SK-N-SH (cell line): ENCODE data around the gene ABCC4.

Experiments
- CHD2 ChIP-seq: fragments of 150-350 bp; IDR thresholded peaks from 2 replicates; pipeline ENCODE4 v1.6.1; 2018; ENCODE audit warnings: low read length; ENCODE audit not compliant: partially characterized antibody
- ELF1 ChIP-seq: IDR thresholded peaks from 2 replicates; pipeline ENCODE4 v1.4.0; 2012
- EZH2phosphoT487 ChIP-seq: fragments of 200-600 bp; sonication (generic); IDR thresholded peaks from 2 replicates; pipeline ENCODE4 v1.6.1; 2017; ENCODE audit warnings: low read depth, mixed run types, mild to moderate bottlenecking, antibody characterized with exemption, moderate library complexity, borderline replicate concordance
- JUND ChIP-seq: IDR thresholded peaks from 2 replicates; pipeline ENCODE4 v1.4.0; 2012
- NRF1 ChIP-seq: IDR thresholded peaks from 2 replicates; pipeline ENCODE4 v1.6.1; 2012; ENCODE audit warnings: low read depth, mild to moderate bottlenecking, low read length
- POLR2AphosphoS5 ChIP-seq: IDR thresholded peaks from 2 replicates; pipeline ENCODE4 v1.6.1; 2012; ENCODE audit warnings: low read depth, low read length
- TEAD4 ChIP-seq: IDR thresholded peaks from 2 replicates; pipeline ENCODE4 v1.4.0; 2012; ENCODE audit warnings: mild to moderate bottlenecking, borderline replicate concordance; ENCODE audit not compliant: insufficient read depth
- YY1 ChIP-seq: IDR thresholded peaks from 2 replicates; pipeline ENCODE4 v1.4.0; 2012; ENCODE audit warnings: low read depth, mild to moderate bottlenecking
- TF ChIP-seq, protein P1 (sequence below): fragments of 200-600 bp; sonication (generic); IDR thresholded peaks from 2 replicates; pipeline ENCODE4 v1.6.1; 2017; ENCODE audit warnings: antibody characterized with exemption, mild to moderate bottlenecking, moderate library complexity

DNA sequence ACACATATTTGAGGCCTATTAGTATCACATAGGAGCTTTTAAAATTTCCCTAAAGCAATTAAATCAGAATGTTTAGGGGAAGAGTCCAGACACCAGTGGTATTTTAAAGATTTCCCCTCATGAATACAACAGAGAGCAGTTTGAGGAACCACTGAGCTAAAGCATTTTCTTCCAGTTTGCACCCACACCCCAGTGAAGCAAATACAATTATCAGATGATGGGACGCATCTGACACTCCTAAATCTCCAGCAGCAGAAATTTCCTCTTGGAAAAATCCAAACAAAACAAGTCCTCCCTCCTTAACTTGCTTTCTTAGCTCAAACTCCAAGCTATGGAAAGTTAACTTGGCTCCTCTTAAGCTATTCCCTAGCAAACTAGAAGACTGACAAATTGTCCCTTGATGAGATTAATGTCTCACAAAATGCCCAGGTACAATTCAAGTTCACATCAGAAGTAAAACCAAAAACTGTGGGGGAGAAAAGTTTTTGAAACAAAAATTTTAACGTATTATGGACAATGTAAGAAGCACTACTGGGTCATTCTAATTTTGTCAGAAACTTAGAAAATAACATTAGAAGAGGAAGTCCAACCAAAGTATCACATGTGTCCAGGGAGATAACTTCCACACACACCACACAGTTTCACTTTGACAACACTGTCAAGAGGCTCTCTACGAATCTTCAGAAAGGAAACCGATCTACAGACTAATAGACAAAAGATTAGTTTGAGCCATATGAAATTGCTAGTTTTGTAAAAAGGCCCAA is 74.1 kb downstream of the ABCC4 start:
- no peak for TF ChIP-seq YY1
- no peak for TF ChIP-seq POLR2AphosphoS5
- TF ChIP-seq, protein P1, sequence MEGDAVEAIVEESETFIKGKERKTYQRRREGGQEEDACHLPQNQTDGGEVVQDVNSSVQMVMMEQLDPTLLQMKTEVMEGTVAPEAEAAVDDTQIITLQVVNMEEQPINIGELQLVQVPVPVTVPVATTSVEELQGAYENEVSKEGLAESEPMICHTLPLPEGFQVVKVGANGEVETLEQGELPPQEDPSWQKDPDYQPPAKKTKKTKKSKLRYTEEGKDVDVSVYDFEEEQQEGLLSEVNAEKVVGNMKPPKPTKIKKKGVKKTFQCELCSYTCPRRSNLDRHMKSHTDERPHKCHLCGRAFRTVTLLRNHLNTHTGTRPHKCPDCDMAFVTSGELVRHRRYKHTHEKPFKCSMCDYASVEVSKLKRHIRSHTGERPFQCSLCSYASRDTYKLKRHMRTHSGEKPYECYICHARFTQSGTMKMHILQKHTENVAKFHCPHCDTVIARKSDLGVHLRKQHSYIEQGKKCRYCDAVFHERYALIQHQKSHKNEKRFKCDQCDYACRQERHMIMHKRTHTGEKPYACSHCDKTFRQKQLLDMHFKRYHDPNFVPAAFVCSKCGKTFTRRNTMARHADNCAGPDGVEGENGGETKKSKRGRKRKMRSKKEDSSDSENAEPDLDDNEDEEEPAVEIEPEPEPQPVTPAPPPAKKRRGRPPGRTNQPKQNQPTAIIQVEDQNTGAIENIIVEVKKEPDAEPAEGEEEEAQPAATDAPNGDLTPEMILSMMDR = no peak
- TF ChIP-seq JUND = no peak
- no peak for TF ChIP-seq NRF1
- no peak for TF ChIP-seq EZH2phosphoT487
- TF ChIP-seq TEAD4 = no peak
- TF ChIP-seq ELF1 = no peak
- TF ChIP-seq CHD2 = no peak
